Fibroblast of lung (primary cell): ENCODE results near the gene OR2AG2. TPM values are rescaled to one million over a fixed set of nuclear protein-coding genes. Genes with fewer than 3 reads are reported as not detected.

Source experiments
- DNase-seq, 2 donors: peaks; one replicate each; pipeline versions ENCODE4 v3.0.0 to v3.0.0-alpha.2; 2010; ENCODE audit warnings: low read depth in 2 of 2
- H2AFZ ChIP-seq: 2 replicates; pipeline ENCODE4 v1.5.1; 2012; ENCODE audit warnings: low read length, control low read depth, inconsistent platforms
- H3K27ac ChIP-seq: 2 replicates; pipeline ENCODE4 v1.5.1; 2011; ENCODE audit warnings: low read length, control low read depth; ENCODE audit not compliant: insufficient read depth
- H3K27me3 ChIP-seq: 2 replicates; pipeline ENCODE4 v1.5.1; 2011; ENCODE audit warnings: mild to moderate bottlenecking, low read length; ENCODE audit not compliant: control insufficient read depth, insufficient read depth
- H3K36me3 ChIP-seq: 2 replicates; pipeline ENCODE4 v1.5.1; 2011; ENCODE audit warnings: low read length; ENCODE audit not compliant: control insufficient read depth, insufficient read depth
- H3K4me1 ChIP-seq: 2 replicates; pipeline ENCODE4 v1.5.1; 2011; ENCODE audit warnings: low read length; ENCODE audit not compliant: control insufficient read depth, insufficient read depth; ENCODE audit errors: extremely low read depth
- H3K4me2 ChIP-seq: 2 replicates; pipeline ENCODE4 v1.5.1; 2011; ENCODE audit warnings: low read length, control low read depth; ENCODE audit not compliant: insufficient read depth; ENCODE audit errors: extremely low read depth
- H3K4me3 ChIP-seq, 4 experiments: fragments of 200-600 bp in 1 of 4; sonication (generic) in 1 of 4; replicated peaks in 1 of 4; 2 replicates each; pipeline ENCODE4 v1.5.1; 2011 to 2016; ENCODE audit warnings: low read length in 4 of 4, low read depth in 3 of 4, mild to moderate bottlenecking in 3 of 4, control low read depth in 2 of 4, inconsistent platforms in 1 of 4, mixed read lengths in 1 of 4; ENCODE audit not compliant: insufficient read depth in 1 of 4; ENCODE audit errors: control extremely low read depth in 1 of 4
- H3K79me2 ChIP-seq: 2 replicates; pipeline ENCODE4 v1.5.1; 2012; ENCODE audit warnings: mild to moderate bottlenecking, low read length, inconsistent platforms; ENCODE audit not compliant: control insufficient read depth, insufficient read depth
- H3K9ac ChIP-seq: 2 replicates; pipeline ENCODE4 v1.5.1; 2011; ENCODE audit warnings: mild to moderate bottlenecking, low read length, control low read depth; ENCODE audit not compliant: insufficient read depth
- H3K9me3 ChIP-seq: 2 replicates; pipeline ENCODE4 v1.5.1; 2012; ENCODE audit warnings: low read depth, low read length; ENCODE audit not compliant: control insufficient read depth, insufficient read depth
- H4K20me1 ChIP-seq: 2 replicates; pipeline ENCODE4 v1.5.1; 2011; ENCODE audit warnings: low read length; ENCODE audit not compliant: control insufficient read depth, insufficient read depth; ENCODE audit errors: extremely low read depth
- CTCF ChIP-seq, 2 donors: IDR thresholded peaks in 1 of 2; conservative IDR thresholded peaks in 1 of 2; 1 replicate in 1 of 2; 2 replicates in 1 of 2; pipeline ENCODE4 v1.5.1; 2011 to 2012; ENCODE audit warnings: low read length in 2 of 2, control low read depth in 1 of 2, inconsistent platforms in 1 of 2, low read depth in 1 of 2, mild to moderate bottlenecking in 1 of 2
- EZH2 ChIP-seq: IDR thresholded peaks from 2 replicates; pipeline ENCODE4 v1.5.1; 2012; ENCODE audit warnings: low read length, control low read depth, mild to moderate bottlenecking; ENCODE audit errors: missing control alignments
- polyA plus RNA-seq, 2 donors: library from polyadenylated mRNA; depleted of rRNA in 1 of 2; stranded (reverse) in 1 of 2; unstranded in 1 of 2; fragments of >200 nt; gene quantifications; 2 replicates each; pipeline ENCODE4 v1.2.1, GENCODE V29; 2011 to 2012; ENCODE audit warnings: missing spikeins in 1 of 2
- total RNA-seq: library from RNA; depleted of rRNA; stranded (reverse); fragments of >200 nt; gene quantifications from 2 replicates; pipeline ENCODE4 v1.2.1, GENCODE V29; 2014

The OR2AG2 gene
- total and polyA plus RNA-seq, 2 donors (not counting 1 experiment from before 2014, with no cell fraction given), result under 0.01 to 0.03 TPM

GRCh38 chr11:6747097-6747668 lies 24.6 kb downstream of the OR2AG2 start:
- H3K4me1 ChIP-seq, result no peaks in the 10 kb centered on the region
- H3K36me3 ChIP-seq, result no peaks in the 10 kb centered on the region
- no peak overlapping the region for H2AFZ ChIP-seq
- H3K9me3 ChIP-seq, result no peaks in the 10 kb centered on the region
- H4K20me1 ChIP-seq, result no peaks in the 10 kb centered on the region
- H3K9ac ChIP-seq, result no peak overlapping the region
- DNase-seq, result no peak
- no peak overlapping the region for H3K4me3 ChIP-seq
- H3K27me3 ChIP-seq, result no peaks in the 10 kb centered on the region
- no peak overlapping the region for H3K4me2 ChIP-seq
- TF ChIP-seq CTCF (conservative IDR thresholded peaks at IDR 0.05 in 1 of 2, IDR thresholded peaks at IDR 0.05 in 1 of 2; ENCODE audit: low read depth in 1 of 2, low read length in 2 of 2) (no peak), EZH2 (no peak)
- H3K79me2 ChIP-seq, result no peaks in the 10 kb centered on the region
- H3K27ac ChIP-seq, result no peak overlapping the region

- H3K27me3 ChIP-seq, result no peaks in the 10 kb centered on the region
- TF ChIP-seq CTCF (conservative IDR thresholded peaks at IDR 0.05 in 1 of 2, IDR thresholded peaks at IDR 0.05 in 1 of 2; ENCODE audit: low read depth in 1 of 2, low read length in 2 of 2) (no peak), EZH2 (no peak)
- peak overlapping the region in 1 of 4 experiments; percentile 26 for H3K4me3 ChIP-seq
- H2AFZ ChIP-seq, result peak overlapping the region; percentile 41
- no peak overlapping the region for H3K9ac ChIP-seq
- H3K4me1 ChIP-seq, result no peaks in the 10 kb centered on the region
- DNase-seq, result no peak
- H3K36me3 ChIP-seq, result no peaks in the 10 kb centered on the region
- no peaks in the 10 kb centered on the region for H3K79me2 ChIP-seq
- no peak overlapping the region for H3K4me2 ChIP-seq
- H3K9me3 ChIP-seq, result no peaks in the 10 kb centered on the region
- H4K20me1 ChIP-seq, result no peaks in the 10 kb centered on the region
- no peak overlapping the region for H3K27ac ChIP-seq
These were observed 25.1 kb downstream of the OR2AG2 start for GRCh38 chr11:6746626-6747025.

GRCh38 chr11:6746086-6746618 lies 25.6 kb downstream of the OR2AG2 start:
- Histone ChIP-seq H3K4me1 (no peaks in the 10 kb centered on the region), H3K36me3 (no peaks in the 10 kb centered on the region), H3K4me2 (peak overlapping the region; percentile 54), H4K20me1 (no peaks in the 10 kb centered on the region), H3K9me3 (no peaks in the 10 kb centered on the region), H3K79me2 (no peaks in the 10 kb centered on the region), H3K27ac (no peak overlapping the region), H2AFZ (peak overlapping the region; percentile 41), H3K4me3 (peak overlapping the region in 2 of 4 experiments; percentile 4 to 26), H3K27me3 (no peaks in the 10 kb centered on the region), H3K9ac (no peak overlapping the region)
- no peak for TF ChIP-seq CTCF (conservative IDR thresholded peaks at IDR 0.05 in 1 of 2, IDR thresholded peaks at IDR 0.05 in 1 of 2; ENCODE audit: low read depth in 1 of 2, low read length in 2 of 2)
- no peak for TF ChIP-seq EZH2
- no peak for DNase-seq
